ENCODE results near the gene FHIT. TPM values are rescaled to one million over a fixed set of nuclear protein-coding genes. Genes with fewer than 3 reads are reported as not detected.

FHIT gene
- total RNA-seq, 1 experiment from 2014 or later: 3.6 TPM

DNA sequence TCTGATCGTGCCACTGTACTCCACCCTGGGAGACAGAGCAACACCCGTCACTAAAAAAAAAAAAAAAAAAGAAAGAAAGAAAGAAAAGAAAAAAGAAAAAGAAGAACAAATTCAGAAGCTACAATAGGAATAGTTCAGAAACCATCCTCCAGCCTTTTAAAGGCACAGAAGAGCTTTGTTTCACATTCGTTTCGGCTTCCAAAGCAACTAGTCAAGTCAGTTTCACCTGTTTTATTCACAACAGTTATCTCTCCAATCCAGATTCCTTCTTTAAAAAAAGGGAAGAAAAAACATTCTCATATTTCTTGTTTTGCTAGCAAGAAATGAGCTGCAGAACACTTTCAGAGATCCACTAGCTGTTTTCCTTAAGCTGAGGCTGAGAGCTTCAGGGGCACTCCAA lies 1433.7 kb downstream of the FHIT start:
- no TSS peak for BruUV-seq (replicated peaks)
- peaks cover 4% of the 10 kb centered on the region for H3F3A ChIP-seq (ENCODE audit: low read length, unreplicated experiment)
- no peaks in the 10 kb centered on the region for H3K79me2 ChIP-seq (ENCODE audit: low read length)
- H3K27ac ChIP-seq (ENCODE audit: low read length): peak overlapping the region; percentile 98
- H3K4me1 ChIP-seq (ENCODE audit: insufficient read depth, low read length): peaks cover 53% of the 10 kb centered on the region
- CTCF ChIA-PET: interaction anchor here (0.6 to 0.8 kb wide), 4 partner anchors 9 to 504 kb away, joined by 6 to 9 read pairs (median 6); no protein-coding TSS in a partner anchor
- POLR2A ChIA-PET (ENCODE audit: unreplicated experiment): interaction anchor here (0.6 to 0.7 kb wide), 2 partner anchors 38 to 991 kb away, joined by 3 to 5 read pairs; no protein-coding TSS in a partner anchor
- H3K4me2 ChIP-seq (ENCODE audit: low read length): peak overlapping the region; percentile 83
- no peaks in the 10 kb centered on the region for H4K20me1 ChIP-seq (ENCODE audit: low read length)
- no peak for ATAC-seq
- H3K9me3 ChIP-seq (ENCODE audit: low read length): no peaks in the 10 kb centered on the region
- H2AFZ ChIP-seq (ENCODE audit: low read length): peak overlapping the region; percentile 45
- intact Hi-C loops (cut with micrococcal nuclease): loop anchor here (5.0 to 10.0 kb wide), 3 partner anchors 45 to 993 kb away; no protein-coding TSS in a partner anchor
- H3K4me3 ChIP-seq (ENCODE audit: low read length): peak overlapping the region; percentile 62; the same call in 1 of the 2 replicates
- DNase-seq: peak; percentile 18
- no peaks in the 10 kb centered on the region for H3K36me3 ChIP-seq (ENCODE audit: low read depth, low read length)
- peak overlapping the region; percentile 92 for H3K9ac ChIP-seq (ENCODE audit: low read length)
- H3K9me2 ChIP-seq (replicated peaks; ENCODE audit: low read length): no peaks in the 10 kb centered on the region
- TF ChIP-seq EZH2 (IDR thresholded peaks at IDR 0.05; ENCODE audit: low read length, unreplicated experiment) (no peak), EZH2phosphoT487 (IDR thresholded peaks at IDR 0.05; ENCODE audit: borderline replicate concordance, low read length) (no peak)
- TF ChIP-seq, protein P1, sequence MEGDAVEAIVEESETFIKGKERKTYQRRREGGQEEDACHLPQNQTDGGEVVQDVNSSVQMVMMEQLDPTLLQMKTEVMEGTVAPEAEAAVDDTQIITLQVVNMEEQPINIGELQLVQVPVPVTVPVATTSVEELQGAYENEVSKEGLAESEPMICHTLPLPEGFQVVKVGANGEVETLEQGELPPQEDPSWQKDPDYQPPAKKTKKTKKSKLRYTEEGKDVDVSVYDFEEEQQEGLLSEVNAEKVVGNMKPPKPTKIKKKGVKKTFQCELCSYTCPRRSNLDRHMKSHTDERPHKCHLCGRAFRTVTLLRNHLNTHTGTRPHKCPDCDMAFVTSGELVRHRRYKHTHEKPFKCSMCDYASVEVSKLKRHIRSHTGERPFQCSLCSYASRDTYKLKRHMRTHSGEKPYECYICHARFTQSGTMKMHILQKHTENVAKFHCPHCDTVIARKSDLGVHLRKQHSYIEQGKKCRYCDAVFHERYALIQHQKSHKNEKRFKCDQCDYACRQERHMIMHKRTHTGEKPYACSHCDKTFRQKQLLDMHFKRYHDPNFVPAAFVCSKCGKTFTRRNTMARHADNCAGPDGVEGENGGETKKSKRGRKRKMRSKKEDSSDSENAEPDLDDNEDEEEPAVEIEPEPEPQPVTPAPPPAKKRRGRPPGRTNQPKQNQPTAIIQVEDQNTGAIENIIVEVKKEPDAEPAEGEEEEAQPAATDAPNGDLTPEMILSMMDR (conservative IDR thresholded peaks at IDR 0.05; ENCODE audit: low read depth, low read length): no peak
- H3K27me3 ChIP-seq (ENCODE audit: low read length): no peaks in the 10 kb centered on the region

DNA sequence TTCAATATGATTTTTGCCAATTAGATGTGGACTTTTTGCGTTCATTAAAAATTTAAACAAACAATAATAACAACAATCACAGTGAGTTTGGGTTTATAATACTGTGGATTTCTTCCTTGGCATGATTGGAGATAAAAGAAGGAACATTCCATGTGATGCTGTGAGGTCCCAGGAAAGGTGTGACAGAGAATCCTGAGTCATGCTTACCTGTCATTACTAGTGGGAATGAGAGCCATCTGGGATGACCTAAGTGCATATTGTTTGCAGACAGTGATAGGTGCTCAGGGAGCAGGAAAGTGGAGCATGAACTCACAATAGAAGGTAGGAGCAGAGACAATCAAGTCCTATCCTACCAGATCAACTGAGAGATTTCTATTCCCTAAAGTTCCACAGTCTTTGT lies 1434.9 kb downstream of the FHIT start:
- no peak overlapping the region for H2AFZ ChIP-seq (ENCODE audit: low read length)
- no TSS peak for BruUV-seq (replicated peaks)
- peak overlapping the region; percentile 98 for H3K27ac ChIP-seq (ENCODE audit: low read length)
- intact Hi-C loops (cut with micrococcal nuclease): loop anchor here (5.0 to 10.0 kb wide), 3 partner anchors 44 to 992 kb away; no protein-coding TSS in a partner anchor
- H3K79me2 ChIP-seq (ENCODE audit: low read length): no peaks in the 10 kb centered on the region
- no peaks in the 10 kb centered on the region for H3K27me3 ChIP-seq (ENCODE audit: low read length)
- DNase-seq: peak; percentile 80
- no peaks in the 10 kb centered on the region for H4K20me1 ChIP-seq (ENCODE audit: low read length)
- H3K9ac ChIP-seq (ENCODE audit: low read length): peak overlapping the region; percentile 92
- no peak for TF ChIP-seq EZH2 (IDR thresholded peaks at IDR 0.05; ENCODE audit: low read length, unreplicated experiment)
- no peak for TF ChIP-seq EZH2phosphoT487 (IDR thresholded peaks at IDR 0.05; ENCODE audit: borderline replicate concordance, low read length)
- TF ChIP-seq, protein P1 (conservative IDR thresholded peaks at IDR 0.05; ENCODE audit: low read depth, low read length): no peak
- no peaks in the 10 kb centered on the region for H3K36me3 ChIP-seq (ENCODE audit: low read depth, low read length)
- no peaks in the 10 kb centered on the region for H3K9me3 ChIP-seq (ENCODE audit: low read length)
- H3K4me3 ChIP-seq (ENCODE audit: low read length): no peak overlapping the region
- CTCF ChIA-PET: no interaction called here
- H3K9me2 ChIP-seq (replicated peaks; ENCODE audit: low read length): no peaks in the 10 kb centered on the region
- H3K4me2 ChIP-seq (ENCODE audit: low read length): peak overlapping the region; percentile 26
- no peak for ATAC-seq
- POLR2A ChIA-PET (ENCODE audit: unreplicated experiment): no interaction called here
- peaks cover 51% of the 10 kb centered on the region for H3K4me1 ChIP-seq (ENCODE audit: insufficient read depth, low read length)
- peaks cover 4% of the 10 kb centered on the region for H3F3A ChIP-seq (ENCODE audit: low read length, unreplicated experiment)

DNA sequence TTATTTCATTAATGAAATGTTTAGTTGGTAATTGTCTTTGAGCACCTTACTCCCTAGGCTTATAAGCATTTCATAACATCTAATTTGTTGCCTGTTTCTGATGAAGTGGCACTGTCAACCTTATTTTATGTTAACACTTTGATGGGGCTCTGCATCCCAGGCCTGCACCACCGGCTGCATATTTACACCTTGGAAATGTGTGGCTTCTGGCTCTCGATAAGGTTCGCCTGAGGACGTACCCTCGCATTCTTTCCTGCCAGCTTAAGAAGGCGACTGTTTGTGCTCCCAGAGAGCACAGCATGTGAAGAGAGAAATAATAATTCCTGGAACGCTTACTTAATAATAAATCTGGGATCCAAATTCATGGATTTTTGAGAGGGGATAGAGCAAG lies 1438.1 kb downstream of the FHIT start:
- no peaks in the 10 kb centered on the region for H4K20me1 ChIP-seq (ENCODE audit: low read length)
- H3K79me2 ChIP-seq (ENCODE audit: low read length): no peaks in the 10 kb centered on the region
- H3K27ac ChIP-seq (ENCODE audit: low read length): no peak overlapping the region
- ChIA-PET CTCF (no interaction called here), POLR2A (ENCODE audit: unreplicated experiment) (no interaction called here)
- no peaks in the 10 kb centered on the region for H3K27me3 ChIP-seq (ENCODE audit: low read length)
- peaks cover 34% of the 10 kb centered on the region for H3K4me1 ChIP-seq (ENCODE audit: insufficient read depth, low read length)
- BruUV-seq (replicated peaks): no TSS peak
- DNase-seq (no peak), ATAC-seq (no peak)
- H3K4me2 ChIP-seq (ENCODE audit: low read length): no peak overlapping the region
- no peak overlapping the region for H3K9ac ChIP-seq (ENCODE audit: low read length)
- no peak overlapping the region for H2AFZ ChIP-seq (ENCODE audit: low read length)
- no peaks in the 10 kb centered on the region for H3K9me3 ChIP-seq (ENCODE audit: low read length)
- intact Hi-C loops (cut with micrococcal nuclease): loop anchor here (10.0 kb wide), 2 partner anchors 448 to 988 kb away; no protein-coding TSS in a partner anchor
- no peak overlapping the region for H3K4me3 ChIP-seq (ENCODE audit: low read length)
- TF ChIP-seq, protein P1 (conservative IDR thresholded peaks at IDR 0.05; ENCODE audit: low read depth, low read length): no peak
- TF ChIP-seq EZH2 (IDR thresholded peaks at IDR 0.05; ENCODE audit: low read length, unreplicated experiment) (no peak), EZH2phosphoT487 (IDR thresholded peaks at IDR 0.05; ENCODE audit: borderline replicate concordance, low read length) (no peak)
- H3F3A ChIP-seq (ENCODE audit: low read length, unreplicated experiment): no peaks in the 10 kb centered on the region
- no peaks in the 10 kb centered on the region for H3K36me3 ChIP-seq (ENCODE audit: low read depth, low read length)
- H3K9me2 ChIP-seq (replicated peaks; ENCODE audit: low read length): no peaks in the 10 kb centered on the region

All from PC-3 (cell line).